WERI-Rb-1 (cell line): ENCODE measurements around the gene SLC19A2.
A peak's percentile ranks its signal among the peaks of the same experiment; 100 is the strongest.
"Not testable (repeated sequence)": the region's sequence is repeated elsewhere in the genome, so short reads cannot be mapped to it uniquely, and the experiment has no call there.

Experiments
- DNase-seq: peaks from one replicate; pipeline ENCODE4 v3.0.0-alpha.2; 2020
- H3K27ac ChIP-seq: fragments of 250-450 bp; sonication (Bioruptor Pico); 2 replicates; pipeline ENCODE4 v1.5.1; 2020; ENCODE audit warnings: mild to moderate bottlenecking, moderate library complexity
- H3K27me3 ChIP-seq: fragments of 250-450 bp; sonication (Bioruptor Pico); 2 replicates; pipeline ENCODE4 v1.5.1; 2021; ENCODE audit warnings: mild to moderate bottlenecking, low read depth, moderate library complexity; ENCODE audit not compliant: insufficient read depth, severe bottlenecking
- H3K36me3 ChIP-seq: fragments of 250-450 bp; sonication (Bioruptor Pico); 2 replicates; pipeline ENCODE4 v1.5.1; 2020; ENCODE audit warnings: mild to moderate bottlenecking, moderate library complexity
- H3K4me3 ChIP-seq: 2 replicates; pipeline ENCODE4 v1.5.1; 2011; ENCODE audit warnings: low read depth, mild to moderate bottlenecking, control low read depth, low read length
- H3K9me3 ChIP-seq: fragments of 250-450 bp; sonication (Bioruptor Pico); 2 replicates; pipeline ENCODE4 v1.5.1; 2021; ENCODE audit warnings: mild to moderate bottlenecking, moderate library complexity; ENCODE audit not compliant: severe bottlenecking
- TF ChIP-seq, protein P1 (sequence below): IDR thresholded peaks from 2 replicates; pipeline ENCODE4 v1.5.1; 2011; ENCODE audit warnings: low read depth, mild to moderate bottlenecking, control low read depth, inconsistent platforms, low read length

The SLC19A2 gene, protein sequence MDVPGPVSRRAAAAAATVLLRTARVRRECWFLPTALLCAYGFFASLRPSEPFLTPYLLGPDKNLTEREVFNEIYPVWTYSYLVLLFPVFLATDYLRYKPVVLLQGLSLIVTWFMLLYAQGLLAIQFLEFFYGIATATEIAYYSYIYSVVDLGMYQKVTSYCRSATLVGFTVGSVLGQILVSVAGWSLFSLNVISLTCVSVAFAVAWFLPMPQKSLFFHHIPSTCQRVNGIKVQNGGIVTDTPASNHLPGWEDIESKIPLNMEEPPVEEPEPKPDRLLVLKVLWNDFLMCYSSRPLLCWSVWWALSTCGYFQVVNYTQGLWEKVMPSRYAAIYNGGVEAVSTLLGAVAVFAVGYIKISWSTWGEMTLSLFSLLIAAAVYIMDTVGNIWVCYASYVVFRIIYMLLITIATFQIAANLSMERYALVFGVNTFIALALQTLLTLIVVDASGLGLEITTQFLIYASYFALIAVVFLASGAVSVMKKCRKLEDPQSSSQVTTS

GRCh38 chr1:169485431-169486280 lies at the start of gene SLC19A2:
Gene SLC19A2, minus strand, starts transcription at chr1:169485944. Its CDS starts 178 bp downstream, at chr1:169485766.
- TF ChIP-seq, protein P1, sequence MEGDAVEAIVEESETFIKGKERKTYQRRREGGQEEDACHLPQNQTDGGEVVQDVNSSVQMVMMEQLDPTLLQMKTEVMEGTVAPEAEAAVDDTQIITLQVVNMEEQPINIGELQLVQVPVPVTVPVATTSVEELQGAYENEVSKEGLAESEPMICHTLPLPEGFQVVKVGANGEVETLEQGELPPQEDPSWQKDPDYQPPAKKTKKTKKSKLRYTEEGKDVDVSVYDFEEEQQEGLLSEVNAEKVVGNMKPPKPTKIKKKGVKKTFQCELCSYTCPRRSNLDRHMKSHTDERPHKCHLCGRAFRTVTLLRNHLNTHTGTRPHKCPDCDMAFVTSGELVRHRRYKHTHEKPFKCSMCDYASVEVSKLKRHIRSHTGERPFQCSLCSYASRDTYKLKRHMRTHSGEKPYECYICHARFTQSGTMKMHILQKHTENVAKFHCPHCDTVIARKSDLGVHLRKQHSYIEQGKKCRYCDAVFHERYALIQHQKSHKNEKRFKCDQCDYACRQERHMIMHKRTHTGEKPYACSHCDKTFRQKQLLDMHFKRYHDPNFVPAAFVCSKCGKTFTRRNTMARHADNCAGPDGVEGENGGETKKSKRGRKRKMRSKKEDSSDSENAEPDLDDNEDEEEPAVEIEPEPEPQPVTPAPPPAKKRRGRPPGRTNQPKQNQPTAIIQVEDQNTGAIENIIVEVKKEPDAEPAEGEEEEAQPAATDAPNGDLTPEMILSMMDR = peak; percentile 19; the same call in 1 of the 2 replicates
- peak within 1 kb of the TSS; percentile 83 for H3K27ac ChIP-seq

DNA sequence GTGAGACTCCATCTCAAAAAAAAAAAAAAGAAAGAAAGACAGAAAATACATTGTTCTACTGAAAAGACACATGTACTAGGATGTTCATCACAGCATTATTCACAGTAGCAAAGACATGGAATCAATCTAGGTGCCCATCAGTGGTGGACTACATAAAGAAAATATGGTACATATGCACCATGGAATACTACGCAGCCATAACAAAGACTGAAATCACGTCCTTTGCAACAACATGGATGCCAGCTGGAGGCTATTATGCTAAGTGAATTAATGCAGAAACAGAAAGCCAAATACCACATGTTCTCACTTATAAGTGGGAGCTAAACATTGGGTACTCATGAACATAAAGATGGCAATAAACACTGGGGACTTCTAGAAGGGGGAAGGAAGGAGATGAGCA lies 48.9 kb upstream of the SLC19A2 start:
- H3K4me3 ChIP-seq = no peak overlapping the region
- no peak overlapping the region for H3K27ac ChIP-seq
- H3K36me3 ChIP-seq = no peaks in the 10 kb centered on the region
- DNase-seq = no peak
- H3K9me3 ChIP-seq = no peaks in the 10 kb centered on the region
- TF ChIP-seq, protein P1 = no peak
- no peaks in the 10 kb centered on the region for H3K27me3 ChIP-seq

More at GRCh38 chr1:169485431-169486280, at the start of gene SLC19A2:
- H3K4me3 ChIP-seq = peak within 1 kb of the TSS; percentile 64
- DNase-seq = peak; percentile 94
- no peaks in the 10 kb centered on the region for H3K36me3 ChIP-seq
- no peaks in the 10 kb centered on the region for H3K9me3 ChIP-seq
- no peaks in the 10 kb centered on the region for H3K27me3 ChIP-seq

- H3K27me3 ChIP-seq, H3K36me3 ChIP-seq, DNase-seq, H3K9me3 ChIP-seq, H3K27ac ChIP-seq, H3K4me3 ChIP-seq: not testable (repeated sequence)
These were observed 47.9 kb upstream of the SLC19A2 start for GRCh38 chr1:169533528-169534190.

DNA sequence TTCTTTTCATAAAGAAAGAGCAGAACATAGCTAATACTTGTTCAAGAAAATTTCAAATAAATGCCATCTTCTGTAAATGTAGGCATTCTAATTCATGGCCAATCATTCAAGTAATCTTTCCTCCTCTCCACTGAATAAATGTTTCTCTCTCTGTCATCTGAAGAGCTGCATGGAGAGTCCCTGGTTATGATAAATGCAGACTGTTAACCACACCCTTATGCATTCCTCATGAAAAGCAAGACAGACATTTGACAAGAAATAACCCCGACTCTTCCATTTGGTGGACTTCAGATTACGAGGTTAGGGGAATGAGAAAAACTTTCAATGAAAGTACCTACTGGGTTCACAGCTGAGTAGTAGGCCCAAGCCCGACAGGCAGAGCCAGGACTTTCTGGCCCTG lies 44.7 kb upstream of the SLC19A2 start:
- H3K27ac ChIP-seq = no peak overlapping the region
- no peaks in the 10 kb centered on the region for H3K36me3 ChIP-seq
- TF ChIP-seq, protein P1 = no peak
- no peaks in the 10 kb centered on the region for H3K9me3 ChIP-seq
- no peak for DNase-seq
- no peak overlapping the region for H3K4me3 ChIP-seq
- no peaks in the 10 kb centered on the region for H3K27me3 ChIP-seq

DNA sequence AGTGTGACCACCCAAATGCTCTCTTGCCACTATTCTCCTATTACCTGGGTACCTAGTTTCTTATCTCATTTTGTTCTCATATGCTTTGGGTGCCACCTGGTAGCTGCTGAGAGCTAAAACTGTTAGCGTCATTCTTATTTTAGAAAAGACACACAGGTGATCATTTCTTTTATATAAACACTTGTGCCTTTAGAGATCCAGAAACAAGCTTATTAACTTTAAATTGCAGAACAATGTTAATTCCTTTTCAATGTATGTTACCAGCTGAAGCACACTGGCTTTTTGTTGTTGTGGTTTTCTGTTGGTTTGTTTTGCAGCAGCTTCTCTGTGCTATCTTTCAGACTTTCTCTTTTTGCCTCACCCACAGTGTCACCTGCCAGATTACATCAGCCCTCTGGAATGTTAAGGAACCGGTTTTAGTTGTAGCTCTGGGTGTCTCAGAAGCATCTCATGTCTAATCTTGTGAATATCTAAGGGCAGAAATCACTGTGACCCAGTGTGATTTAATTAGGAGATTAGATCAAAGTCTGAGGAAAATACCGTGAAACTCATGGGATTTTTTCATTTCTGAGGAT lies 43.4 kb upstream of the SLC19A2 start:
- Histone ChIP-seq H3K36me3 (no peaks in the 10 kb centered on the region), H3K4me3 (no peak overlapping the region), H3K9me3 (no peaks in the 10 kb centered on the region), H3K27me3 (no peaks in the 10 kb centered on the region), H3K27ac (no peak overlapping the region)
- TF ChIP-seq, protein P1 = no peak
- no peak for DNase-seq
